Gastrocnemius medialis (tissue), 4 donors: ENCODE data around the gene GPR142.

Experiments
- POLR2A ChIP-seq, 2 donors: fragments of 450-650 bp; IDR thresholded peaks; one replicate each; pipeline ENCODE4 v1.6.1; 2017; ENCODE audit warnings: antibody characterized with exemption in 2 of 2, mild to moderate bottlenecking in 2 of 2, moderate library complexity in 2 of 2
- TF ChIP-seq, protein P1 (sequence below), 5 experiments: fragments of 450-650 bp in 3 of 5; fragments of 200-600 bp in 2 of 5; sonication (generic) in 2 of 5; IDR thresholded peaks in 4 of 5; conservative IDR thresholded peaks in 1 of 5; 1 replicate in 4 of 5; 2 replicates in 1 of 5; pipeline ENCODE4 v1.5.1; 2016 to 2019; ENCODE audit warnings: antibody characterized with exemption in 5 of 5, mild to moderate bottlenecking in 3 of 5, moderate library complexity in 3 of 5

DNA sequence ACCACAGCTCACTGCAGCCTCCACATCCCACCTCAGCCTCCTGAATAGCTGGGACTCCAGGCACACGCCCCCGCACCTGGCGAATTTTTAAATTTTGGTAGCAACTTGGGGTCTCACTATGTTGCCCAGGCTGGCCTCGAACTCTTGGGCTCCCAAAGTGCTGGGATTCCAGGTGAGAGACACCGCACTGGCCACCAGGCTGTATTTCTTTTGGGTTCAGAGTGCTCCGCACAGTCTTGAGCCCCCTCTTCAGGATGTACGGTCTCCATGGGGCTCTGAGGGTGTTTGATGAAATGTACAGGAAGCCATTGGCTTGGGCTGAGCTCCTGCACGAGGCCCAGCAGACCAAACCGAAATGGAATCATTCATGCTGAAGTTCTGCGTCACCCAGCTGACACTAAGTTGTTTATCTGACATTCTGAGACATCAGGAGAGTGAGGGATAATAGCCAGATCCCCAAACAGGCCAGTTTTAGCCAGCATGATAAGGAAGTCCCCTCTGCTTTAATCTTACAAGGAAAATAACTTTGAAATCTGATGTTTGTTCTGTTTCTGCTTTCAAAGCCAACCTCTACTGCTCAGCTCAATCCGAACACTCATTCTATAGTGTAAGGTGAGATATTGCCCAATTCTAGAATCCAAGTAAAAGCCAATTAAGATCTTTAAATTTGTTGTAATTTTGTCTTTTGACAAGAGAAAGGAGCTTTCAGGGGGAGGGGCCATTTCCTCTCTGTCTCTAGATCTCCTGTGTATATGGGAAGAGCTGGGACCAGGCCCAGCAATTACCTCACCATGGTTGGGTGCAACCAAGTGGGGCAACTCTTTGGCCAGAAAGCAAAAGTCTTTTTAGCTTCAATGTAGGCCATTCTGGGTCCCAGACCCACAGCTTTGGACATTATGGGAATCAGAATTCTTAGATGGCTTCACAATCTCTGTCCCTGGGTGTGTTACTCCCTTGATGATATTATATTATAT, 23.7 kb downstream of the GPR142 start:
- TF ChIP-seq, protein P1, sequence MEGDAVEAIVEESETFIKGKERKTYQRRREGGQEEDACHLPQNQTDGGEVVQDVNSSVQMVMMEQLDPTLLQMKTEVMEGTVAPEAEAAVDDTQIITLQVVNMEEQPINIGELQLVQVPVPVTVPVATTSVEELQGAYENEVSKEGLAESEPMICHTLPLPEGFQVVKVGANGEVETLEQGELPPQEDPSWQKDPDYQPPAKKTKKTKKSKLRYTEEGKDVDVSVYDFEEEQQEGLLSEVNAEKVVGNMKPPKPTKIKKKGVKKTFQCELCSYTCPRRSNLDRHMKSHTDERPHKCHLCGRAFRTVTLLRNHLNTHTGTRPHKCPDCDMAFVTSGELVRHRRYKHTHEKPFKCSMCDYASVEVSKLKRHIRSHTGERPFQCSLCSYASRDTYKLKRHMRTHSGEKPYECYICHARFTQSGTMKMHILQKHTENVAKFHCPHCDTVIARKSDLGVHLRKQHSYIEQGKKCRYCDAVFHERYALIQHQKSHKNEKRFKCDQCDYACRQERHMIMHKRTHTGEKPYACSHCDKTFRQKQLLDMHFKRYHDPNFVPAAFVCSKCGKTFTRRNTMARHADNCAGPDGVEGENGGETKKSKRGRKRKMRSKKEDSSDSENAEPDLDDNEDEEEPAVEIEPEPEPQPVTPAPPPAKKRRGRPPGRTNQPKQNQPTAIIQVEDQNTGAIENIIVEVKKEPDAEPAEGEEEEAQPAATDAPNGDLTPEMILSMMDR (IDR thresholded peaks at IDR 0.05 in 4 of 5, conservative IDR thresholded peaks at IDR 0.05 in 1 of 5) = no peak
- no peak for TF ChIP-seq POLR2A (IDR thresholded peaks at IDR 0.05)
